Hepatic stellate cell (primary cell): ENCODE measurements around the gene ST8SIA1.
"Not testable (repeated sequence)": the region's sequence is repeated elsewhere in the genome, so short reads cannot be mapped to it uniquely, and the experiment has no call there.

ENCODE experiments used
- DNase-seq: peaks from one replicate; pipeline ENCODE4 v3.0.0; 2011; ENCODE audit warnings: low spot score

ST8SIA1 gene, protein sequence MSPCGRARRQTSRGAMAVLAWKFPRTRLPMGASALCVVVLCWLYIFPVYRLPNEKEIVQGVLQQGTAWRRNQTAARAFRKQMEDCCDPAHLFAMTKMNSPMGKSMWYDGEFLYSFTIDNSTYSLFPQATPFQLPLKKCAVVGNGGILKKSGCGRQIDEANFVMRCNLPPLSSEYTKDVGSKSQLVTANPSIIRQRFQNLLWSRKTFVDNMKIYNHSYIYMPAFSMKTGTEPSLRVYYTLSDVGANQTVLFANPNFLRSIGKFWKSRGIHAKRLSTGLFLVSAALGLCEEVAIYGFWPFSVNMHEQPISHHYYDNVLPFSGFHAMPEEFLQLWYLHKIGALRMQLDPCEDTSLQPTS

DNA sequence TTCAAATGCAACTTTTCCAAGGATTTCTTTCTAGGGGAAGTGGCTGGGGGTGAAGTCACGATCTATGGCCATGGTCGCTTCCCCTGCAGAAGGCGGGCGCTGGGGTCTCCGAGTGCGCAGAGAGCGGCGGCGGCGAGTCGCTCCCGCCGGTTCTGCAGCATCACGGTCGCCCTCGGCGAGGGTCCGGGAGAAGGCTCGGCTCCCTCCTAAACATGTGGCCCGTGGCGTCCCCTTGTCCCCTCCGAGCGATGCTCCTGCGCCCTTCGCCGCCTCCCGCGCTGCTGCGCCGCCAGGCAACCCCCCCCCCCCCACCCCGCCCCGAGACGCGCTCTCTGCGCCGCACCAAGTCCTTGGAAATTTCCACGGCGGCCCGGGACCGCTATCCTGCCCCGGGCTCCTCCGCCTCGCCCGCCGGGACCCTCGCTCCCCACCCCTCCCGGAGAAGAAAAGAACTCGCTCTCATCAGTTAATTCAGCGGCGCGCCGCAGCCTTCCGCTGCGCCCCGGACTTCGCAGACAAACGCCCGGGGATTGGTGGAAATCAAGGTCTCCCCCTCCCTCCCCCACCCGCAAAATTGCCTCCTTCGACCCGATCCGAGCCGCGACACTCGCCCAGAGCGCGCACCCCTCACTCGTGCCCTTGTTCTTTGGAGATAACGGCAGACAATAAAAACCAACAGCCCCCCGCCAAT is at the start of gene ST8SIA1:
Gene ST8SIA1, minus strand, starts transcription at position 298 of the 691 bp plus-strand sequence. CDS start 475 bp downstream, outside the sequence.
- peak; percentile 33 for DNase-seq

DNA sequence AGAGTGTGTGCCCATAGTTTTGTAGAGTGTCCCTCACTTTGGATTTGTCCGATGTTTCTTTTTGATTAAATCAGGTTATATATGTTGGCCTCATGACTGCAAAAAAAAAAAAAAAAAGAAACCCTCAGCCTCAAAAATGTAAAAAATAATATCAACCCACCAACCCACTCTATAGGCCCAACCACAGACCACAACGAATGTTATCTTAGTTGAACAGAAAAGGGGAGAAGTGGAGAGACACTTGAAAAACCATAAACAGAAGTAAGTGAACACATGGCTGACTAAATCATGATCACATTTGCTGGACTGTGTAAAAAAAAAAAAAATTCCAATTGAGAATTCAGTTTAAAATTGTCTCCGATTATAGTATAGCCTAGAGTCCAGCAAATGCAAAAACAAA is 45.5 kb upstream of the ST8SIA1 start:
- DNase-seq = no peak

DNA sequence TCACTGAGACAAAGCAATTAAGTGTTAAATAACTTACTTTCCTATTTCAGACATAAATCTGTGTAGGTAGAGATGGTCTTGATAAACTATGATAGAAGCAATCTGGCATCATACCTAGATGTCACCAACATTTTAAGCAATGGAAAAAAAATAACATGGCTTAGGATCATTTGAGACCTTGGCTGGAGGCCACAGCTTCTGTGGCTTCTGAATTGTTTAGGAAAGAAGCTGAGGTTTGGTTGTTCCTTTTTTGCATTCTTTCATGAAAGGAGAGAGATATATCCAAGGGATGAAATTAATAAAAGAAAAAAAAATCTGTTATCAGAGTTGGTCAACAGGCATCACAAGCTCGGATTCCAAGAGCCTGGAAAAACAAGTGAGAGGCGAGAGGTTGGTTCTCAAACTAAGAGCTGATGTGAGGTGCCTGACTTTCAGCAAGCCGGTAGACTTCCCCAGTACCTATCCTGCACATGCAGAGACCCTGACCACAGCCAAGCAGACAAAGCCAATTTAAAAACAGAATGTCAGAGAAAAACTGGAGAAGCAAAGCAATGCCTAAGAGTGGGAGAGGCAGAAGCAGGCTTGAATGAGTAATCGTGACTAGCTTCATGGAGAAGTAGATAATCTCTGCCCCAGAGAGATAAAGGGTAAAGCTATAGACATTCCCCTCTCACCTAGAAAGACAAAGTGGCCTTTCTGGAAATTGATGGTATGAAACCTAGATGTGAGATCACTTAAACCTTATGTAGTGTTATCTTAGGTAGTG is 43.4 kb upstream of the ST8SIA1 start:
- no peak for DNase-seq

DNA sequence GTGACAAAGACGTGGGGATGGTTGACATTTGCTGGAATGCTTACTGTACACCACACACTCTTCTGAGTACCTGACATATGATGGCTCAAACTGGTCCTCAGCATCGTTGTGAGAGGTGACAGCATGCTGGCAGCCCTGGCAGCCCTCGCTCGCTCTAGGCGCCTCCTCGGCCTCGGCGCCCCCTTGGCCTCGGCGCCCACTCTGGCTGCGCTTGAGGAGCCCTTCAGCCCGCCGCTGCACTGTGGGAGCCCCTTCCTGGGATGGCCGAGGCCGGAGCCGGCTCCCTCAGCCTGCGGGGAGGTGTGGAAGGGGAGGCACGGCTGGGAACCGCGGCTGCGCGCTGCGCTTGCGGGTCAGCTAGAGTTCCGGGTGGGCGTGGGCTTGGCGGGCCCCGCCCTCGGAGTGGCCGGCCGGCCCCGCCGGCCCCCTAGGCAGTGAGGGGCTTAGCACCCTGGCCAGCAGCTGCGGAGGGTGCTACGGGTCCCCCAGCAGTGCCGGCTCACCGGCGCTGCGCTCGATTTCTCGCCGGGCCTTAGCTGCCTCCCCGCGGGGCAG is 42.2 kb upstream of the ST8SIA1 start:
- not testable (repeated sequence) for DNase-seq

DNA sequence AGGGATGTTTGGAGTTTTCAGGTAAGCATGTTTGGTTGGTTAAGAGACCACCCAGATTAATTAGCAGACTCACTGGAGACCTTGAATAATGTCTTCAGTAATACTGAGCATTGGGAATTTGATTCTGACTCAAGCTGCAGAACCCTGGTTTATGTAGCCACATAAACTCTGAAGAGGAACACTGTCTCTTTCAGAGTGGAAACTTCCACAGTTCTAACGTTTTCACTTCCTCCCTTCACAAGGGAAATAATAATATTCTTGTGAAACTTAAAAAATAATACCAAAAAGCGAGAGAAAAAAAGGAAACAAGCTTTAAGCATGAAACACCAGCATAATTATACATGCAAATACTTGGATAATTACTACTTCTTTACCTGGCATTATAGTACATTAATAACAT is 40.0 kb upstream of the ST8SIA1 start:
- no peak for DNase-seq

DNA sequence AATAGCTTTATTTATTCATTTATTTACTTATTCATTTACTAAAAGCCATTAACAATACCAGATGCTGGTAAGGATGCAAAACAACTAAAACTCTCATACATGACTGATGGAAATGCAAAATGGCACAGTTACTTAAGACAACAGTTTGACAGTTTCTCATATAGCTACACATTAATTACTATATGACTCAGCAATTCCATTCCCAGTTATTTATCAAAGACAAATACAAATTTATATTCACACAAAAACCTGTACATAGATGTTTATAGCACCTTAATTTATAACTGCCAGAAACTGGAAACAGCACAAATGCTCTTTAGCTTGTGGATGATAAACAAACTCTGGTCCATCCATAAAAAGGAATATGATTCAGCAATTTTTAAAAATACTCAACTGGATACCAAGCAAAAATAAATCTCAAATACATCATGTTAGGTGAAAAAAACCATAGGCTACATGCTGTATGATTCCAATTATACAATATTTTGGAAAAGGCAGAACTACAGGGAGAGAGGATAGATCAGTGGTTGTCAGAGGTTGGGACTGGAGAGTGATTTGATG is 37.9 kb upstream of the ST8SIA1 start:
- no peak for DNase-seq

DNA sequence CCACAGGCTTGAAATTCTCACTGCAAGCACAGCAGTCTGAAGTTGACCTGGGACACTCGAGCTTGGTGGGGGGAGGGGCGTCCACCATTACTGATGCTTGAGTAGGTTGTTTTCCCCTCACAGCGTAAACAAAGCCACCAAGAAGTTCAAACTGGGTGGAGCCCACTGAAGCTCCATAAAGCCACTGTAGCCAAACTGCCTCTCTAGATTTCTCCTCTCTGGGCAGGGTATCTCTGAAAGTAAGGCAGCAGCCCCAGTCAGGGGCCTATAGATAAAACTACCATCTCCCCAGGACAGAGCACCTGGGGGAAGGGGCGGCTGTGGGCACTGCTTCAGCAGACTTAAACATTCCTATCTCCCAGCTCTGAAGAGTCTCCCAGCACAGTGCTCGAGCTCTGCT is 31.7 kb upstream of the ST8SIA1 start:
- no peak for DNase-seq

DNA sequence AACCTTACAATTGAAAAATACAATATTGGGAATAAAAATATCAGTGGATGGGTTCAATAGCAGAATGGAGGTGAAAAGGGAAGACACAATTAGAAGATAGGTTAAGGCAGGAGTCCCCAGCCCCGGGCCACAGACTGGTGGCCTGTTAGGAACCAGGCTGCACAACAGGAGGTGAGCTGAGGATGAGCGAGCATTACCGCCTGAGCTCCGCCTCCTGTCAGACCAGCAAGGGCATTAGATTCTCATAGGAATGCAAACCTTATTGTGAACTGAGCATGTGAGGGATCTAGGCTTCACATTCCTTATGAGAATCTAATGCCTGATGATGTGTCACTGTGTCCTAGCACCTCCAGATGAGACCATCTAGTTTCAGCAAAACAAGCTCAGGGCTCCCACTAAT is 27.3 kb upstream of the ST8SIA1 start:
- no peak for DNase-seq

DNA sequence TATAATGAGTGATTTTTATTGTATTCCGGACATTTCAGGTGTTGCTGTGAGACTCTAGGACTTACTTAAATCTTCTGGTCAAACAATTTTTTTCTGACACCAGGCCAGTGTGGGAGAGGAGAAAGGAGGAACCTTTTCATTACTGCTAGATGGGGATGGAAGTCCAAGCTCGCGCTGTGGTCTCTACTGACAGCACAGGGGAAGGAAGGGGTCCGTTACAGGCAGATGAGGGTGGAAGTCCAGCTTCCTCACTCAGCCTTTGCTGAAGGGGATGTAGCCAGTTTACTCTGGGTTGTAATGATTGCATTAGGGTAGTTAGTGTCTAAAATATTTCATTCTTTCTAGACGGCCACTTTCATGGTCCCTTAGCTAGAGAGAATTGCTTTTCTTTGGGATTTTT is 26.3 kb upstream of the ST8SIA1 start:
- no peak for DNase-seq

DNA sequence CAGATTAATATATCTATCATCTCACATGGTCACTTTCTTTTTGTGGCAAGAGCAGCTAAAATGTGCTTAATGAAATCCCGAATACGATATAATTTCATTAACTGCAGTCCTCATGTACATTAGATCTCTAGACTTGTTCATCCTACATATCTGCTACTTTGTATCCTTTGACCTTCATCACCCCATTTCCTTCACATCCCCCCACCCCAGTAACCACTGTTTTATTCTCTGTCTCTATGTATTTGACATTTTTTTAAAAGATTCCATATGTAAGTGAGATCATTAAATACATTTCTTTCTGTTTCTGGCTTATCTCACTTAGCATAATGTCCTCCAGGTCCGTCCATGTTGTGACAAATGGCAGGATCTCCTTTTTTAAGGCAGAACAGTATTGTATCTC is 23.0 kb upstream of the ST8SIA1 start:
- no peak for DNase-seq

DNA sequence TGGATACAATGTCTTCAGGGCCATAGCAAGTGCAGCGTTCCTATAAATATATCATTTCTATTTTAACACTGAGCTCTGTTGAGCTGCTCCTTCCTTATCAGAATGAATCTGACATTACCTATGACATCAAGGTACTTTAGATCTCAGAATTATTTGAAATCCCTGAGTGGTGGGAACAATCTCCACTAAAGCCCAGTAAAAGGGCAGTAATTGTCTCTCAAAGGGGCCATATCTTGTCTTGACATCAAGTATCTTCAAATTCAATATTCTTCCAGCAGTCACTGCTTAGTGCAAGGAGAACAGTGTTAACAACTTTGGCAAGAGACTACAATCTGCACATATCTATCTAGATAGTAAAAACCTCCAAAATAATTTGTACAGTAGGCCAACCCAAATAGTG is 21.7 kb upstream of the ST8SIA1 start:
- no peak for DNase-seq

DNA sequence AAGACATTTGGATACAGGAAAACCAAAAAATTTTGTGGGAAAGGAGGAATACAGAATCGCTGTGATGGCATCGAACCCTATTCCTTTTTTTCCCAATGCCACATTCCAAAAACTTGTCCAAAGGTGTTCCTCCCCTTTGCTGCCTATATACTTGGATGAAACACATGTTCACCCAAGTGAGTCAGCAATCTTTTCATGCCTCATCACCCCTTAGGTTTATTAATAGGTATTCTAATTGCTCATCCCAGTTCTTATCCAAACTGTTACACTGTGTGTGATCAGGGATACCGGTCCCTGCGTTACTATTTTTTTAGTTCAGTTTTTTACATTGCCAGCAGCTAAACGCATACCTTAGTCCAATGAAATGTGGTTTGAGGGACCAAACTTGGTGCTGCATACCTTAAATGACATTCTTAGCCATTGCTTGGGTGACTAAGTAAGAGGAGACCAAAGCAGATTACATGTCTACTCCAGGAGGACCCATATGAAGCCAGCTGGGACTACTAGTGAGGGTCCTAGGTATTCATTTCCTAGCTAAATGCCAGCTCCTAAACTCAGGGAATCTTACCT is 20.6 kb upstream of the ST8SIA1 start:
- DNase-seq = no peak

DNA sequence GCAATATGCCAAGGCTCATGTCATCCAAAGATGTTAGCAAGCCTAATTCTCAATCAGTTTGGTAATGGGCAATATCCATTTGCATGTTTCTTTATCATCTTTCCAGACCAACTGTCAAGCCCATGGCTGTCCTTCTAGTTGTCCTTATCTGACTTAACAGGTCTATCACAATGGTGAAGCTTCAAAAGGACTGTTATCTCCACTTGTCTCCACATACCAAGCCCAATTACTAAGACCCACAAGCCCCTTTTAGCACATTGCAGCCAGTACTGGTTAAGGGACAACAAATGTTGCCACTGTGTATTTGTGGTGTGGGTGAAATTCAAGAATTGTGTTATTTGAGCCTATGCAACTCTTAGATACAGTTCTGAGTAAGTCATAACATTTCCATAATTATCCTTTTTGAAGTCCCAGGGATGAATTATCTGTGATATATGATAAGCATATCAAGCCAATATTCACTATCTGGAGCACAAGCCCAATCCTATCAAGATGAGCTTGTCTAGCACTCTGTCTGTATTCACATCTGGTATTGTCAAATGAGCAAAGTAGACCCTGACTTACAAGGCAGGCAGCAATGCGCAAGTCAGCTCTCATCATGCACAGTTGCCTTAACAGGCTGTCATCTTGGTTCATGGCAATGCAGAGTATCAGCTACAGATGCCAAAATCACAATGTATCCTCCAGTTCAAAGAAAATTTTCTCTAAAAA is 19.3 kb upstream of the ST8SIA1 start:
- DNase-seq = no peak

DNA sequence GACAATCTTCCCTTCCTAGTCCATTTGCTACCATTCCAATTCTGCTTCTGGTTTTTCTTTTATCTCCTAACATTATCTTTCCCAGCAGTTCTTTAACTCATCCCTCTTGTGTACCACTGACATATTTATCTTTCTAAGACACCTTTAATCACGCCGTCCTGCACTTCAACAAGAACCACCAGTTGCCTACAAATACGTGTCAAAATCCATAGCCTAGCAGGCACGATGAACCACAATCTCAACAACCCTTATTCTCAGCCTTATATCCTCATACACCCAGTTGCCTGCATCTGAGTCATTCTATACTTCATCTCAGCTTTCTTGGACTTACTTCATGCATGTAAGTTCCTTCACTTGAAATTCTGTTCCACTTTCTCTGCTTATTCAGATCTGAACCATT is 16.4 kb upstream of the ST8SIA1 start:
- DNase-seq = no peak

DNA sequence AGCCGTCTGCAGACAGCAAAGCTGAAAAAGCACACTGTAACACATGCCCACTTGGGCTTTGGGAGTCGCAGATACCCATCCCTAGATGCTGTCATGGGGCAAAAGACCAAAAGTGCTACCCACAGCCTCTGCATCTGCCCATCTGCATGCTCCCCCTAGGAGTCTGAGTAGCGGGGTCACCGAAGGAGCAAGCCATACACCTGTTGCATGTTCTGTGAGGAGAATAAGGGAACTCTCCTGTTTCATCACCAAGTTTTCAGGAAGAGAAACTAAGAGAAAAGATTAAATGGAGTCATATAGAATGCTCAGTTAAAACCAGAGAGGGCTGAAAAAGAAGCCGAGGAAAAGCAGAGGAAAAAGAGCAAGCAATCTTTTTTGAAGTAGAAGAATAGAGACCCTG is 13.7 kb upstream of the ST8SIA1 start:
- DNase-seq = no peak

DNA sequence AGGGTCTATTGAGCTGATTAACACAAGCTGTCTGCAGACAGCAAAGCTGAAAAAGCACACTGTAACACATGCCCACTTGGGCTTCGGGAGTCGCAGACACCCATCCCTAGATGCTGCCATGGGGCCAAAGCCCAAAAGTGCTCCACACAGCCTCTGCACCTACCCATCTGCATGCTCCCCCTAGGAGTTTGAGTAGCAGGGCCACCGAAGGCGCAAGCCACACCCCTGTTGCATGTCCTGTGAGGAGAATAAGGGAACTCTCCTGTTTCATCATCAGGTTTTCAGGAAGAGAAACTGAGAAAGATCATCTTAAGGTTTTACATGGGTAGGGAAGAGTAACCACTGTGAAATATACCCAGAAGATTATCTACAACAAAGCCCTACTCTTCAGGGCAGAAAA is 5.6 kb upstream of the ST8SIA1 start:
- no peak for DNase-seq

DNA sequence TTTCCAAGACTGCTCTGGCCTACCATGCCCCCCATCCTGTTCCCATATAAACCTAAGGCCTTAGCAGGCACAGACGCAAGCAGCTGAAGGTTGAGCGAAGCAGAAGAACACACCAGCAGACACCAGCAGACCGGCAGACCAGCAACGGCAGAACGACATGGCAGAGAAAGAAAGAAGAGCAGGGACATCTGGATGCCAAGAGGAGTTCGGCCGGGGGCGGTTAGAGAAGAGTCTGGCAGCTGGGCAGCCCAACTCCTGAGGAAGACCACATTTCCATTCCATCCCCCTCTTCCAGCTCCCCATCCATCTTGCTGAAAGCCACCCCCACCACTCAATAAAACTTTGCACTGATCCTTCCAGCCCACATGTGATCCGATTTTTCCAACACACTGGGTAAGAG is 5.2 kb upstream of the ST8SIA1 start:
- no peak for DNase-seq

DNA sequence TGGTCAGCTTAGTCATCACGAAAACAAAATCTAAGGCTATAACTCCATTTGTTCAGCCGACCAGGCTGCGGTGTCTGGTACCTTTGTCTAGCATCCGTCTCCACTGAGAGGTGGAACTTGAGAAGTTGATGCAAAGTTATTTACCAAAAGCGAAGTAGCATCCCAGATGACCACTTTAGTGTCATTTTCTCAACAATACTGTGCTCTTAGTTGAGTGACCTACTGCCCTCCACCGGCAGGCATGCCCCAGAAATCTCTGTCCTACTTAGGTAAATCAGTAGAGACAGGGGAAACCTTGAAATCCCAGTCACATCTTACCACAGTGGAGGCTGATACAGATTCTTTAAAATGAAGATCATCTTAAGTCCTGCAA is 1.3 kb upstream of the ST8SIA1 start:
- DNase-seq = no peak

DNA sequence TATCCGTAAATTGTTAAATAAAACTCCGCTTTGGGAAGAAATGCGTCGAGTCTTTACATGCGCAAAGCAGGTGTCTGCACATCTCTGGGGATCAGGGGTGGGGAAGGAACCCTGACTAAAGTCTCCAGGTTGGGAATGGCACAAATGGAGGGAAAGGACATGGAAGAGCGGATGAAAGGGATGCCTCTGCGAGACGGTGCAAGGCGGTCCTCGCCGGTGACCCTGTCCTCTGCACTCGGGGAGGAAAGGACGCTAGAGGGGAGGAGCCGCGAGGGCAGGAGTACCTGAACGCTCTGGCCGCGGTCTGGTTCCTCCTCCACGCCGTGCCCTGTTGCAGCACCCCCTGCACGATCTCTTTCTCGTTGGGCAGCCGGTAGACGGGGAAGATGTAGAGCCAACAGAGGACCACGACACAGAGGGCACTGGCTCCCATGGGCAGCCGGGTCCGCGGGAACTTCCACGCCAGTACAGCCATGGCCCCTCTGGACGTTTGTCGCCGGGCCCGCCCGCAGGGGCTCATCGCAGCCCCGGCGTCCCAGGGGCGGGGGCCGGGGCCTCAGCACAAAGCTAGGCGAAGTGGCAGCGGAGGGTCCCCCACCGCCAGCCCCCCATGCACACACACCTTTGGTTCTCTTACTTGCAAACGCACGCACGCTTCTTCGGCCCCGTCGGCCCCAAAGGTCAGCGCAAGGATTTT is 646 bp downstream of the ST8SIA1 start:
- DNase-seq = no peak

DNA sequence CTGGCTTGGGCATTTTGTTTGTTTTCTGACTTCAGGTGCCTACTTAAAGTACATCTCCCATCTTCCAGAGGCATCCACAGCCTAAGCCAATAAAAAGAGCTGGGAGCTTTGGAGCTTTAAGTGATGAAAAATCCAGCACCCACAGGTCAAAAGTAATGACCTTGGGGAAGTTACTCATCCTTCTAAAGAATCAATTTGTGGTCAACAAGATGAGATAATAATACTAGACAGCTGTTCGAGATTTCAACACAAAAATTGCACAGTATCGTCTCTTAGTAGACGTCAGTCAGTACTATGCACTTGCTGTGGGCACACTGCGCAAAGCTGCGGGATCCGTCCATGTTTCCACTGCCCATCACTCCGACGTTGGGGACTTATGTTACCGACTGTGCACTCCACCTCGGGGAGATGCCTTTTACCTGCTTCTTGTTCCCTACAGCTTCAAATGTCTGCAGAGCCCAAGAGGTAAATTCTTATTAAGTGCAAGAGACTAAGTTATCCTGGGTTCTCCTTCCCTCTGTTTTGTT is 1.3 kb downstream of the ST8SIA1 start:
- DNase-seq = no peak

DNA sequence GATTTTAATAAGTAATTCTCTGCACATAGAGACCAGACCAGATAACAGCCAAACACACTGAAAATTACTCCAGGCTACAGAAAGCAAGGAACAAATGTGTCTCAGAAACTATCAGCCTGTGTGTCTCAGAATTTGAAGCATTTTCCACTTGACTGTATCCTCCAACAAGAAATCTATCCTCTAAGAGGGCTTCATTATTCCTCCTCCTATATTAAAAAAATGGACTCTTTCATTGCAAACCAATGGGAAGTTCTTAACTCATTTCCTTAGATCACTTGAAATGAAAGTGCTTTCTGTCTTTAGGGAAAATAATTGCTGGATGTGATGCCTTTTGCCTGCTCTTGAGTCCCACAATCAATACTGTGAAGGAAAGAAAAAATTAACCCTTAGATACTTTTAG is 2.3 kb downstream of the ST8SIA1 start:
- DNase-seq = no peak
